H1 (cell line): ENCODE data around the gene NKAPD1. TPM values are rescaled to one million over a fixed set of nuclear protein-coding genes. Genes with fewer than 3 reads are reported as not detected.

ENCODE experiments used
- CHD7 ChIP-seq: fragments of 300-600 bp; sonication (generic); IDR thresholded peaks from 2 replicates; pipeline ENCODE4 v1.7.1; 2012; ENCODE audit warnings: low read length, moderate library complexity, mild to moderate bottlenecking, inconsistent platforms; ENCODE audit not compliant: insufficient replicate concordance
- RBBP5 ChIP-seq: IDR thresholded peaks from 2 replicates; pipeline ENCODE4 v1.7.1; 2012; ENCODE audit warnings: low read depth, mild to moderate bottlenecking, inconsistent platforms, low read length, moderate library complexity, borderline replicate concordance
- polyA plus RNA-seq, 7 experiments: library from polyadenylated mRNA; depleted of rRNA in 3 of 7; stranded (reverse) in 5 of 7; unstranded in 2 of 7; fragments of >200 nt in 5 of 7; fragments of 200-250 nt in 2 of 7; gene quantifications; 1 replicate in 5 of 7; 2 replicates in 1 of 7; 4 replicates in 1 of 7; pipeline versions ENCODE4 v1.2.1 to v1.2.3, GENCODE V29; 2011 to 2013; ENCODE audit warnings: missing spikeins in 2 of 7, mixed read lengths in 2 of 7
- total RNA-seq: library from RNA; stranded (reverse); fragmentation: NEBNext Ultra II Directional; extraction: Animal tissue kit (Norgen Biotek cat#: 25700); gene quantifications from 2 replicates; pipeline ENCODE4 v1.2.1, GENCODE V29; 2021

NKAPD1 gene
- total and polyA plus RNA-seq, 2 of the 8 experiments (the other 6 are each of a cell fraction or from before 2014, with no cell fraction given): 6.7 to 16.7 TPM

- no peak for TF ChIP-seq CHD7
- TF ChIP-seq RBBP5: no peak
Observed at GRCh38 chr11:112096194-112096593, 22.1 kb downstream of the NKAPD1 start (continued).
